Neural cell (in vitro differentiated cells): ENCODE measurements around the gene DCN.

ENCODE experiments used
- EP300 ChIP-seq: fragments of 450-650 bp; conservative IDR thresholded peaks from 2 replicates; pipeline ENCODE4 v1.6.1; 2014; ENCODE audit warnings: antibody characterized with exemption, mild to moderate bottlenecking, moderate library complexity; ENCODE audit not compliant: poor library complexity, severe bottlenecking
- EZH2 ChIP-seq: fragments of 200-600, 300-800 bp; shearing (Covaris generic), sonication (generic); IDR thresholded peaks from 2 replicates; pipeline ENCODE4 v1.6.1; 2014; ENCODE audit warnings: antibody characterized with exemption, low read length, borderline replicate concordance, mild to moderate bottlenecking; ENCODE audit not compliant: insufficient read depth, poor library complexity, severe bottlenecking
- POLR2AphosphoS5 ChIP-seq: IDR thresholded peaks from 2 replicates; pipeline ENCODE4 v1.6.1; 2012
- SMC3 ChIP-seq: fragments of 450-650 bp; conservative IDR thresholded peaks from 2 replicates; pipeline ENCODE4 v1.6.1; 2014; ENCODE audit warnings: antibody characterized with exemption, mild to moderate bottlenecking, moderate library complexity; ENCODE audit not compliant: poor library complexity
- TAF1 ChIP-seq: IDR thresholded peaks from 2 replicates; pipeline ENCODE4 v1.6.1; 2012; ENCODE audit warnings: low read depth
- TF ChIP-seq, protein P1 (sequence below): fragments of 450-650 bp; IDR thresholded peaks from 2 replicates; pipeline ENCODE4 v1.5.1; 2014; ENCODE audit warnings: antibody characterized with exemption, mild to moderate bottlenecking, moderate library complexity; ENCODE audit not compliant: poor library complexity, severe bottlenecking

DNA sequence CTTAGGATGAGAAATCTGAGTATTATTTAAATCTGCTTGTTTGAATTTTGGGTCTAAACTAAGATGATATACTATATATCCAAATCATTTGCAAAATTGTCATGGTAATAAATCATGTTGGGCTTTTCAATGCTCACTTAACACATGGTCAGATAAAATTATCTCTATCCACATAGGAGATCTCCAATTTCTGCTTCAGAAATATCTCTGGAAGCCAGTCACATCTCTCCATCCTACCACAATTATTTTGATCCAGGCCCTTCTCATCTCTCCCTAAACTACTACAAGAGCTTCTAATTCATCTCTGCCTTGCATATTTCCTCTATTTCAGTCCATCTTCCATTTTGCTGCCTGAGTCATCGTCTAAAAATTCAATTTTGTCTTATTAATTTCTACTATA is 3.8 kb downstream of the DCN start:
- TF ChIP-seq, protein P1, sequence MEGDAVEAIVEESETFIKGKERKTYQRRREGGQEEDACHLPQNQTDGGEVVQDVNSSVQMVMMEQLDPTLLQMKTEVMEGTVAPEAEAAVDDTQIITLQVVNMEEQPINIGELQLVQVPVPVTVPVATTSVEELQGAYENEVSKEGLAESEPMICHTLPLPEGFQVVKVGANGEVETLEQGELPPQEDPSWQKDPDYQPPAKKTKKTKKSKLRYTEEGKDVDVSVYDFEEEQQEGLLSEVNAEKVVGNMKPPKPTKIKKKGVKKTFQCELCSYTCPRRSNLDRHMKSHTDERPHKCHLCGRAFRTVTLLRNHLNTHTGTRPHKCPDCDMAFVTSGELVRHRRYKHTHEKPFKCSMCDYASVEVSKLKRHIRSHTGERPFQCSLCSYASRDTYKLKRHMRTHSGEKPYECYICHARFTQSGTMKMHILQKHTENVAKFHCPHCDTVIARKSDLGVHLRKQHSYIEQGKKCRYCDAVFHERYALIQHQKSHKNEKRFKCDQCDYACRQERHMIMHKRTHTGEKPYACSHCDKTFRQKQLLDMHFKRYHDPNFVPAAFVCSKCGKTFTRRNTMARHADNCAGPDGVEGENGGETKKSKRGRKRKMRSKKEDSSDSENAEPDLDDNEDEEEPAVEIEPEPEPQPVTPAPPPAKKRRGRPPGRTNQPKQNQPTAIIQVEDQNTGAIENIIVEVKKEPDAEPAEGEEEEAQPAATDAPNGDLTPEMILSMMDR: no peak
- TF ChIP-seq POLR2AphosphoS5: no peak
- no peak for TF ChIP-seq EP300
- TF ChIP-seq EZH2: no peak
- TF ChIP-seq TAF1: no peak
- no peak for TF ChIP-seq SMC3
